Measurements from ENCODE around the gene LTBP3.

GRCh38 chr11:65505466-65506289, 52.5 kb downstream of the LTBP3 start:
- TF ChIP-seq CTCF (IDR thresholded peaks at IDR 0.05) (peak in 1 of 3 donors; percentile 15), POLR2AphosphoS5 (IDR thresholded peaks at IDR 0.05) (peak; percentile 65 to 96 (median 93))
